ENCODE measurements around the gene TGFB2.

The TGFB2 gene

GRCh38 chr1:218336328-218336727 is 8.8 kb upstream of the TGFB2 start:
- DNase-seq: no peak

- no peak for DNase-seq
These were observed 5.8 kb upstream of the TGFB2 start for GRCh38 chr1:218339267-218339831.

GRCh38 chr1:218341325-218341724 is 3.8 kb upstream of the TGFB2 start:
- DNase-seq: no peak

- no peak for DNase-seq
These were observed 3.0 kb upstream of the TGFB2 start for GRCh38 chr1:218342091-218342490.

- no peak for DNase-seq
These were observed 696 bp downstream of the TGFB2 start for GRCh38 chr1:218345673-218346390.

- DNase-seq: no peak
These were observed 1.5 kb downstream of the TGFB2 start for GRCh38 chr1:218346391-218347204.

- no peak for DNase-seq
These were observed 2.2 kb downstream of the TGFB2 start for GRCh38 chr1:218347336-218347722.

- no peak for DNase-seq
These were observed 2.8 kb downstream of the TGFB2 start for GRCh38 chr1:218347723-218348627.

- DNase-seq: no peak
These were observed 3.5 kb downstream of the TGFB2 start for GRCh38 chr1:218348628-218349071.

GRCh38 chr1:218349348-218350034 is 4.4 kb downstream of the TGFB2 start:
- DNase-seq: no peak

GRCh38 chr1:218350035-218350525 is 4.9 kb downstream of the TGFB2 start:
- no peak for DNase-seq

- DNase-seq: no peak
These were observed 5.7 kb downstream of the TGFB2 start for GRCh38 chr1:218350801-218351266.

- no peak for DNase-seq
These were observed 6.4 kb downstream of the TGFB2 start for GRCh38 chr1:218351391-218352074.

GRCh38 chr1:218352075-218352438 is 6.9 kb downstream of the TGFB2 start:
- DNase-seq: no peak

- DNase-seq: no peak
These were observed 8.5 kb downstream of the TGFB2 start for GRCh38 chr1:218353656-218354055.

- DNase-seq: no peak
These were observed 10.1 kb downstream of the TGFB2 start for GRCh38 chr1:218355278-218355677.

GRCh38 chr1:218357211-218357892 is 12.2 kb downstream of the TGFB2 start:
- DNase-seq: no peak

- no peak for DNase-seq
These were observed 12.7 kb downstream of the TGFB2 start for GRCh38 chr1:218357893-218358232.

- DNase-seq: no peak
These were observed 16.3 kb downstream of the TGFB2 start for GRCh38 chr1:218361298-218362065.
